HG03469 (cell line): ENCODE results near the gene YOD1.
"Not testable (repeated sequence)": the region's sequence is repeated elsewhere in the genome, so short reads cannot be mapped to it uniquely, and the experiment has no call there.

Experiments used
- ATAC-seq: cut with Tn5 transposase; IDR thresholded peaks from one replicate; pipeline ENCODE4 v1.9.1; 2021; ENCODE audit warnings: mild to moderate bottlenecking, moderate library complexity, moderate number of reproducible peaks; ENCODE audit not compliant: unreplicated experiment

Gene YOD1

DNA sequence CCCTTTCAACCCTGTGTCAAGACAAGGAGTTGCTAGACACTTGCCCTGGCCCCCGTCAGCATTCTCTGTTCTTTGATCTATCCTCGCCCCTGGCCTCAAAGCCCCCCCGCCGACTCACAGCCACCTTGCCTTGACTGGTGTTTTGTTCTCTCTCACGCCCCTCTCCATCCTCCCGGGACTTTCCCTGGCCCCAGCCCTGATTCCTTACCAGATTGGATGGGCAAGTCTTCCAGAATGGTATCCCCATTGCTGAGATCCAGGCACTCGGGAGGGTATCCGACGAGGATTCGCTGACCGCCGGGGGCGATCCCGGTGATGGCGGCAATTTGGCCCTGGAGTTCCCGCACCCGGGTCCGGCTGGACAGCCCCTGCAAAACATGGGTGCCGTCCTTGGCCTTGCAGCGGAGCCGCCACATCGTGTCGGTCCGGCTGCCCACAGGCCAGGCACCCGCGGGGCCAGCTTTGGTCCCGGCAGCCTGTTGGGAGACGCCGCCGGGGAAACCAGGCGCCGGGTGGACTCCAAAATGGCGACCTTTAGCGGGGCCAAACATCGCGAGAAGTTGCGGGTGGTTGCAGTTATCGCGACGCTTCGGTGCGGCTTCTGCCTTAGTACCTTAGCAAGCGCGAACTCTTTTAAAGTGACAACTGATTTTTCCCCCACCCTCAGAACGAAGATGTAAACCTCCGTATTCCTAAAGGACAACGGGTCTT, 373 bp downstream of the YOD1 start:
- ATAC-seq = no peak

DNA sequence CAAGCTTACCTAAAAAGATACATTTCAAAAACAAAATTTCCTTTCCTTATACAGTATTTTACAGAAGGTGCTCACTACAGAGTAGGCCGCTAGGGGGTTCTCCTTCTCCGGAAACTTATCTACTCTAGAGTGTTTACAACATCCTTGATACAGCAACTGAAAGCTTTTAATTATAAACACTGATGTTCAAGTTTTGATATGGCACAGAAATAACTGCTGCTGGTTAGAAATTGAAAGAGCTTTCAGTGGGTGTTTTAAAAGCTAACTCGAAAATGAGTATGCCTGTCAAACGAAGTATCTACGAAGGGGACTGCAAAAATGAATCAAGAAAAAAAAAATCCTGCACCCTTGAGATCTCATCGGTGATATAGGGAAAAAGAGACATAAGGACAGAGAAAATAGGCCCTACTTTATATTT, 1.0 kb downstream of the YOD1 start:
- ATAC-seq = peak; percentile 29

GRCh38 chr1:207049514-207049913, 1.5 kb downstream of the YOD1 start:
- no peak for ATAC-seq

DNA sequence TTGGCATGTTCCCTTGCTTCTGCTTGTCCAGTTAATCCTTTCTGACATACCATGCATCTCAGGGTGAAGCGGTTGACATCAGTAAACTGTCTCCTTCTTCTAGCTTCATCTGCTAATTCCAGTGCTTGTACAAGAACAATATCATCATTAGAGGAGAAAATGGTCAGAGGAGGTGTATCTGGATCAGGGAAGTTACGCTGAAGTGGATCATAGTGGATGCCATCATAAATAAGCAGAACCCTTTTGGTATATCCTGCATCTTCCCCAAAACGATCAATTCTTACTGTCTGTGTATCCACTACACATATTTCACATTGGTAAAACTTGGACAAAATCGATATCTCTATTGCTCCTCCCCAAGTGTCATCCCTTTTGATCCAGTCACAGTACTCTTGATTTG, 2.0 kb downstream of the YOD1 start:
- ATAC-seq = no peak

- ATAC-seq = no peak
Measured at GRCh38 chr1:207048041-207048440, 3.0 kb downstream of the YOD1 start.

DNA sequence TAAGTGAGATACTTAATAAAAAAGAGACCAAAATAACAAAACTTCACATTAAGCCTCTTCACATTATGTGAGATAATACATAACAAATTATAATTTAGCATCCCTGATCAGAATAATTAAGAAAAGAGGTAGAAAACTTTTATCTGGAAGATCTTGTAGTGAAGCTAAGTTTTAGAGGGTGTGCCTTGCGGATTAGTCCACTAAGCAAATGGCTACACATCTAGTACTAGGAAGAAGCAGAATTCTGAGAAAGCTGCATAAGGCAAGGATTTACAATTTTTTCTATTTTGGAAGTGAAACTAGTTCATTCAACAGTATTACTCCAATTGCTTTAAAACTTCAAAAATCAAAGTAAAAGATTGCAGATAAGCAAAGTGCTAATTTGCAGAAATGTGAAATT, 3.5 kb downstream of the YOD1 start:
- no peak for ATAC-seq

DNA sequence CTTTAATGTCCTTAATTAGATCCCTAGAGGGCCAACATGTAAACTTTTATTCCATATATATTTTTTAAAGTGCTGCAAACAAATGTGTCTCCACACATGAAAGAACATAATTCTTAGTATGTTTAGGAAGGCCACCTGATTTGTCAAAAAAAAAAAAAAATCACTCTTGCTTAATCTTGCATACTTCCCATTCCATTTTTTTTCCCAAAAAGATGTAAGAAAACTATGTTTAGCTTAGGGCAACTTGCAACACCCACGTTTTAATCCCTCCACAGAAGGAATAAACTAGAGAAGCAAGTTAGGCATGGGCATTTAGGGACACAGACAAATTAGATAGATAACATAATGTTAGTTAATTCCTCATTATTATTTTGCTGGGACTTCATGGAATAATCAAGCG, 5.6 kb downstream of the YOD1 start:
- ATAC-seq = no peak

- ATAC-seq = not testable (repeated sequence)
Measured at GRCh38 chr1:207041397-207041796, 9.6 kb downstream of the YOD1 start.

GRCh38 chr1:207040181-207040533, 10.9 kb downstream of the YOD1 start:
- no peak for ATAC-seq

DNA sequence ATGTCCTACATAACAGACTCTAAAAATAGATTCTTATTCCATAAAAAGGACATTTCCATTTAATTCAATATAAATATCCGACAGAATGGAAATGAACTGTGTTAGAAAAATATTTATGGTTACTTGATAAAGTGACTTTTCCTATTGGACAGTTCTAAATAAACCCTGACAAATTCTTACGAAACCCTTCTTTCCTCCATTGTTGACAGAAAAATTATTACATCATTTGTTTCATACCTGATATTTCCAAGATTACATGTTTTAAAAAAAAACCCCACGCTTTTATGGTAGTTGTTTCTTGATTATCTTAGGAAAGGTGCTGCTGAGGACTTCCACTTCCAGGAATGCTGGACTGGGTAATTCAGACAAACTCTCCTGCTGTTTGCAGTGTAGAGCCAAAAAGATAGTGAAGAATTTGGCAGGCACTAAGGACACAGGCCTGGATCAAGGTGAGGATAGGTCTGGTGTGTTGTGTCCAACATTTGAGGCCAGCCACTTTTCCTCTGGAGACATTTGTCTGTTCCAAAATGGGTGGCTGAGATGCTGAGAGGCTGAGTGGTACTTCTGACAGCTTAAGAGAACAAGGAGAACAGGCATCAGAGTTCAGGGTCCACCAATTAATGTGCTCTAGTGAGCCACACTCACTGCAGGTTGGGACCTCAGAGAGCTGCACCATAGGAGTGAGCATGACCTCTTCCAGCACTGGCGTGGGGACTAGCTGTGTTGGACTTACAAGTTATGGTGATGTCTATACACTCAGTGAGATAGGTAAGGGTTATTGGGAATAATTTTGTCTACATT, 11.4 kb downstream of the YOD1 start:
- no peak for ATAC-seq

DNA sequence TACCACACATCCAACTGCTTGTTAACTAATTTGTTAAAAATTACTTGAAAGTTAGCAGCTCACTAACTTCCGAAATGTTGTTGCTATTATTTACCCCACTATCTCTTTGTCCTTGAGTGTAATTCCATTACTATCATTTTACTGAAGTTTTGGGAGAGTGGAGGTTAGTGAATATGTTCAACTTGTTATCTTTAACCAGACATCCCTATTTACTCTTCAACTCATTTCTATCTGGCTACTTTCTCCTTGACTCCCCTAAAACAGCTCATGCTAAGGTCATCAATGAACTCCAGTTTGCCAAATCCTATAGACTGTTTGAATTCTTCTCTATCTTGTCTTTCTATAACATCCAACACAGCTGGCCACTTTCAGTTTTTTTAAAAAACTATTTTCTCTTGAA, 14.1 kb downstream of the YOD1 start:
- no peak for ATAC-seq

GRCh38 chr1:207035877-207036551, 15.0 kb downstream of the YOD1 start:
- no peak for ATAC-seq

- ATAC-seq = no peak
Measured at GRCh38 chr1:207034998-207035397, 16.0 kb downstream of the YOD1 start.

GRCh38 chr1:207034208-207034607, 16.8 kb downstream of the YOD1 start:
- no peak for ATAC-seq

GRCh38 chr1:207033302-207033701, 17.7 kb downstream of the YOD1 start:
- no peak for ATAC-seq

GRCh38 chr1:207032528-207033017, 18.4 kb downstream of the YOD1 start, which contains the start of gene C1orf116:
Gene C1orf116 (minus strand): TSS chr1:207032756. CDS start chr1:207027598, 5,158 bp downstream.
- ATAC-seq = no peak

DNA sequence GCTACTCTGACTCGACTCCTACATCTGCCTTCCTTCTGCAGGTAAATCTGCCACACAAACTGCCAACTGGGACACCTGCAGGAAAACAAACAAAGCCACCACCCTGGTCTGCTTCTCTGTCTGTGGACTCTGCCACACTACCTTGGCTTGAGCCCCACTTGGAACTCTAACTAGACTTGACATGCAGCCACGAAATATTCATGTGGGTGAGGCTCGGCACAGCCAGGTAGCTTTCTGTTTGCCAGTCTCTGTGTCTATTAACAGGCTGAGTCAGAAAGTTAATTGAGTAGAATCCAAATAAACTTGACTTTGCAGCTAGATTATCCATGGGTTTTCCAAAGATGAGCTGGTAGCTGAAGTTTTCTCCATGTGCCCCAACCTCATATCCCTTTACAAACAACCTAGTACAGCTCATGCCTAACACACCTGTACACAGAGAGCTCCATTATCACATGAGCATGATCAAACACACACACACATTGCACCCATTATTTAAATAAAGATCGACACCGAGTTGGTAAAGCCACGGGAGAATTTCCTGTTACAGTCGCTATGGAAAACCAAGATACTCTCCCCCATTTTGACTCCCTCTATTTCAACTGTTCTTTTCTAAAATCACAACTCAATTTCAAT, 19.3 kb downstream of the YOD1 start:
- ATAC-seq = no peak

GRCh38 chr1:207031016-207031415, 20.0 kb downstream of the YOD1 start:
- no peak for ATAC-seq

DNA sequence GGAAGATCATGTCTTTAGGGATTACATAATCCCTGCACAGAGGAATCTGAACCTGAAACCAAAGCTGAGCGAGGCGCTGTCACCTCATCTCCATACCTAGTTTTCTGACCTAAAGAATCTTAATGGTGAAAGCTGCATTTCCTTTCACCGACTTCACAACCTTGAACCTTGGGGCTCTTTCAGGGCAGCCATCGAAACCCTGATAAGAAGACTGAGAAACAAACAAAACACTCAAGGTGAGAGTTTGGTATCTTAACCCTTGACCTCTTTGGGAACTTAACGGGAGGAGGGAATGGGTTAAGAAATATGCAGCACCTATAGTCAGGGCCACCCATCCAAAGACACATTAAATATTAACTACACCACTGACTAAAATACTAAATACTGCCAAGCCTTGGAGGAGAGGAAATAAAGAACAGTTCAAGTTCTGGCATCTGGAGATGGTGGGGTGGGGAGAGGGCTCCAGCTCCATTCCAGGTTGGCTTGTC, 20.4 kb downstream of the YOD1 start:
- ATAC-seq = no peak

DNA sequence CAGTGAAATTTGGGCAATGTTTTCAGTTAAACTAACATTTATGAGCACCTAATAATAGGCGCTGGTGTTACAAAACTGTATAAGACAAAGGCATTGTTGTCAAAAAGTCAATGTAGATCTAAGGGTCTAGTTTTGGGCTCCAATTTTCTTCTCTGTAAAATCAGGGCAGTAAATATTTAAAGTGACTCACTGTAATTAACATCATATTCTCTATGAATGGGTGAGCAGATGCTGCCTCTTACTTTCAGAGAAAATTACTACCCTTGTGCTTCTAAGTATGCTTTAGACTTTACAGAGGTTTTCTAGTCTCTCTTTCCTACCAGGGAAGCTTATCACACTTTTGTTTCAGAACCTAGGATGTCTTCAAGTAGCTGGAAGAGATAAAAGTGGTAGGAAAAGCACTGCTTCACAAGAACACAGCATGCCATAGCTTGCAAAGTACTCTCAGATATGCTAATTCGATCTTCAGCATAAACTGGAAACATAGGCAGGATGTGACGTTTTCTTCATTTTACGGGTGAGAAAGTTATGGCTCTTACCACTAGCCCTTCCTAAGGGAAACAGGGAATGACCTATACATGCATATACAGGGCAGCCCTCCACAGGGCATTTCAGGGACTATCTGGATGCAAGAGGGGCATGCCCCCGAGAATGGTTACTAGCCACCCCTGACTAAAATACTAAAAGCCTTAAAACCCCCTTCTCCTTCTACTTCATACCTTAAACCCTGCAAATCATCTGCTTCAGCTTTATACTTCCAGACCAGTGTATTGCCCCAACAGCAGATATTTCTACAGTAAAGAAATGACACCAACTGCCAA, 21.1 kb downstream of the YOD1 start:
- no peak for ATAC-seq
